Measurements from ENCODE around the gene FGF1.

Gene FGF1

DNA sequence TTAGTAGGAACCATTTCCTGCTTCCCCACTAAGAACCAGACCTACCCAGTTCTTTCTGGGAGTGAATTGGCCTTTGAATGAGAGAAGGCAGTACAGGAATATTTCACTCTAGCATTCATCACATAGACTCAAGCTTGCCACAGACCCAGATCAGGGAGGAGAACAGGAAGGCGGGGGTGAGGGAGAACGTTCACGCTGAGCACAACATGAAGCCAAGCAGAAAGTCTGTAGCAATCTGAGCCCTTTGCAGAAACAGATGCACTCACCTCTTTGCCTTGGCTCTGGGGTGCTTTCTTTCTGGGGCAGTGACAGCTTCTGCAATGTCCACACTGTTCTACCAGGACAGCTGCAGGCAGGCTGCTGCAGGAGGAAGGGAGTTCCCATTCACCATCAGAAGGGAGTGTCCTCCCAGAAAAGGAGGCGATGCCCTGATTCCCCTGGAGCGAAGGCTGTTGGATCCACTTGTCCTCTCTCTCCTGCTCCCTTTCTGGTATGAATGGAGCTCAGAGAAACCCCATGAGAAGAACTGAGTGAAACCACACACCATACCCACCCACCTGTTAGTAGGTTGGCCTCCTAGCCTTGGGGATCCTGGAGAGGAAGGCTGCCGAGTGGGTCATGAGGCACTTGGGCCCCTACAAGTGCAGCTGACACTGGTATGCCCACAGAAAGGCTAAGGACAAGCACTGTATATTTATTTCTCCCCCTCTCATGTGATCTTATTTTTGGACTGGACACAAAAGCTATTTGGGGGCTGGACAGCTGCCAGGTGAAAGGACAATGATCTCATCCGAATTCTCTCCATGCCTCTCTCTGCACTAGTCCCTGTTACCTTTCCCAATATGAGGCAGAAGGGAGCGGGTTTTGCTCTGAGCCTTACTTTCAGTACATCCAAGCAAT is 11.7 kb upstream of the FGF1 start:
- in situ Hi-C loops (cut with MboI; ENCODE audit: low sequenced_read_pairs) = no loop called here

DNA sequence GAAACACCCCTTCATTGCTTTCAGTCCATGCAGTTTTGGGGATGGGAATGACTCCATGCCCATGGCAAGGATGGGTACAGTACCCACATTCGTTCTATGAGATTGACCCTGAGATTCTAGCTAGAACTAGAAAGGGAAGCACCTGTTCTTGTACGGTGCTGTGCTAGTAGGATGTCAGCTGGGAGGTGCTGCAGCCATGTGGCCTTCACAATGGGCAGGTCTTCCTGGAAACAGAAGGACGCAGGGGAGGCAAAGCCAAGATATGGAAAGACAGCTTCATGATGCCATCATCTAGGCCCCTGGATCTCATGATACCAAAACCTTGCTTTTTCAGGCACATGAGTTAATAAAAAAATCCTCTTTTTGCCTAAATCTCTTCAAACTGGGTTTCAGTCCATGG is 10.5 kb upstream of the FGF1 start:
- in situ Hi-C loops (cut with MboI; ENCODE audit: low sequenced_read_pairs) = no loop called here

DNA sequence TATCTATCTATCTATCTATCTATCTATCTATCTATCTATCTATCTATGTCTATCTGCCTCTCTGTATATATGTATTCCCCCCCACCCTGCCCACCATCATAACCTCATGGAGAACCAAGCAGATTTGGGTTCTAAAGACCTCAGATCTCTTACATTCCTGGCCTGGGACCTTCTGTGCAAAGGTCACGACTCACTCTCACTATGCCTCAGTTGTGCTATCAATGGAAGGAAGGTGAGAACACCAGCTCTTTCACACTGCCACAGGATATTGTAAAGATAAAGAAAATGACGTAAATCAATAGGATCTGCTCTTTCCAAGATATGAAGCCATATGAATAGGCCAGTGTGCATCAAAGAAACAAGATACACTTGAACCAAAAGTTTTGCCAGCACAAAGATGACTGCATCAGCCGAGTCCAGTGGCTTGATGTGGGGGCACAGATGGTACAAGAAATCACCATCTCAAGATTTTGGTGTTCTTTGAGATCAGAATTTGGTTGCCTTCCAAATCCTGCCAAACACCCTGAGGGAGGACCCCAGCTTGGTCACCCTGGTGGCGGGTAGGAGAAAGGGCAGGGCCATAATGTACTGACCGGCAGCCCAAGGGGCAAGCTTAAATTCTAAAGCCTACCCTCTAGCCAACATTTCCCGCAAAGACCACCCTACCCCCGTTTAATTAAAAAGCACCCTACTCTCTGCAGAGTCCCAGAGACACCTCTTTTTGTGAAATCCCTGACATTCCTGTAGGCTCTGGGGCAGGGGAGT is 8.4 kb upstream of the FGF1 start:
- in situ Hi-C loops (cut with MboI; ENCODE audit: low sequenced_read_pairs) = no loop called here

DNA sequence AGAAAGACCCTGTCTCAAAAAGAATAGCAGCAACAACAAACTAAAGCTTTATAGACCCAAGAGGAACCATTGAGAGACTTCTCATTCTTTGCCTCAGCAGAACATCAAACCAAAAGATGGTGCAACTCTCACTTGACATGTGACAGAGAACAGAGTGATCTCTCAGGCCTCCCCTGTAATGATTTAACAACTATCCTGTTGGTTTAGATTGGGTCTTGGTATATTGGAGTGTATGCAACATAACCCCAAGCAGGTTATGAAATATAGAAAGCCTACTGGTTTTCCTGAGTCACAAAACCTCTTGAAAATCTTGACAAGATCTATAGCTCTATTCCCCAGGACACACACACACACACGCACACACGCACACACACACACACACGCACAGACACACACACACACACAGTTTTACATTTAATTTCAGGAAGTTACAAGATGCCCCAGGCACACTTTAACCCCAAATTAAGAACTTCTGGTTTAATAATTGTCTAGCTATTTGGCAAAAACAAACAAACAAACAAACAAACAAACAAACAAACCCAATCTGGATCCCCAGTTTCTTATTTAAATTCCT is 6.5 kb upstream of the FGF1 start:
- in situ Hi-C loops (cut with MboI; ENCODE audit: low sequenced_read_pairs) = no loop called here

DNA sequence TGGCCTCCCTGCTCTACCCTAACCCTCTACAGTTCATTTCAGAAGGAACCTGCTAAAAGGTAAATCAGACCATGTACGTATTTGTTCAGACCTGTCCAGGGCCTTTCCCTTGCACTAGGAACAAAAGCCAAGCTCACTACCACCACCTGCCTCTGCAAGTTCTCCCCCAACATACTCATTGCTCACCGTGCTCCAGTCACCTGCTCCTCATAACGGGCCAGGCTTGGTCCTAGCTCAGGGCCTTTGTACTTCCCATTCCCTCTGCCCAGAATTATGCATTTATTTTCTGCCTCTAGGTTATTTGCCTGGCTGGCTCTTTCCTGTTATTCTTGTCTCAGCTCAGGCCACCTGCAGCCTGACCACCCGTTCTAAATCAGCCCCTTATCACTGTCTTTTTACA is 4.8 kb upstream of the FGF1 start:
- in situ Hi-C loops (cut with MboI; ENCODE audit: low sequenced_read_pairs) = no loop called here

DNA sequence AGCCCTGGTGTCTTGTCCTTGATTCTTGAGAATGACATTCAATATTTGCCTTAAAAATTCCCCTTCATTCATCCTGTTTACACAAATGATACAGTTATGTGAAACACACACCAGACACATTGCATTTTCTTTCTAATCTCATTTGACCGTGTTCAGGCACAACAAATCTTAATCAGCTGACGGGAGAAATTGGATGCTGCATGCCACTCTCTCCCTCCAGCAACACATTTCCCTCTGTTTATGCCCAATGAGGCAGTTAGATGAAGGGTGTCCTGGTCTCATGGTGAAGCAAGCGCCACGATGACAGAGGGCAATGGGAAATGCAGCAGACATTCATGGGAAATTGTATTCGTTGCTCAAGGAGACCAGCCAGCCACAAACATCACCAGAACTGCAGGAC is 3.2 kb upstream of the FGF1 start:
- in situ Hi-C loops (cut with MboI; ENCODE audit: low sequenced_read_pairs) = no loop called here

DNA sequence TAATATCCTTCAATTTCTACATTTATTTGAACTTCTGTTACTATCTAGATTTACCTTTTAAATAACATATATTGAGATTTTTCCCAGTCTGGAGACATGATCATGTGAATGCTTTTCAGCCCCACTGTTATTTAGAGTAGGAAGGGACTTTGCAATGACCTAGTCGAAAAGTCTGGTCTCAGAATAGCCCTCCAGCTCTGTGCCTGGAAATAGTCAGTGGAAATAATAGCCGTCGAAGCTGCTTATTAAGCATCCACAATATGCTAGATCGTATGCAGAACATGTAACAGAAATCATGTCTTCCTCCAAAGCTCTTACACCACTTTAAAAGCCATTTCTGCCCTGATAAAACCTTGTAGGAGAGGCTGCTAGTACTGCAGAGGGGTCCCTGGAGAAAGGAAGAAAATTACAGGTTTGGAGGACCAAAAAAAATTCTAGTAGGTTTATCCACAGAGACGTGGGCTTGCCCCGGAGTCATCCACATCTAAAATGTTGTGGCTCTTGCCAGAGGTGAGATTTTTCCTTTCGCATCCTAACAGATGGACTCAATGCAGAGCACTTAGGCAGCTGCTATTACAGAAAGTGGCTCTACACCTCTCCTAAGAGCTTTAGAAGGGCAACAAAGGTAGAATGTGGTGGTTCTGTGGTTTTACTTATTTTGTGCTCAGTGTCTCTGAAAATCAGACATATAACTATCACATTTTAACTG is 2.5 kb upstream of the FGF1 start:
- in situ Hi-C loops (cut with MboI; ENCODE audit: low sequenced_read_pairs) = no loop called here

DNA sequence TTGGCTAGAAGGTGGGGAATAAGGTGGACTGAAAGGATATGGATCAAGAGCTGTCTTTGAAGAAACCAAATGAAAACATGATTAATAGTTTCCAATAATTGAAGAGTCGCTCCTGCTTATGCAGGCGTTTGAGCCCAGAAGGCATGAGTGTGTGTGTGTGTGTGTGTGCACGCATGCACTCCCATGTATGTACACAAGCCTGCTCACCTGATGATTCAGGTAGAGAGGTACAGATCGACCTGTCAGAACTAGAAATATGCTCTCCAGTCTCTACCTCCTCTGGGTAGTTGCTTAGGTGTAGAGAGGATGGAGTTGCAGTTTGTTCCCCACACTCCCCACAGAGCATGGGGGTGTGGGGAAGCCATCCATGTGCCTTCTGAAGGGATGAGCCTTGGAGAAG is 1.1 kb upstream of the FGF1 start:
- in situ Hi-C loops (cut with MboI; ENCODE audit: low sequenced_read_pairs) = no loop called here

DNA sequence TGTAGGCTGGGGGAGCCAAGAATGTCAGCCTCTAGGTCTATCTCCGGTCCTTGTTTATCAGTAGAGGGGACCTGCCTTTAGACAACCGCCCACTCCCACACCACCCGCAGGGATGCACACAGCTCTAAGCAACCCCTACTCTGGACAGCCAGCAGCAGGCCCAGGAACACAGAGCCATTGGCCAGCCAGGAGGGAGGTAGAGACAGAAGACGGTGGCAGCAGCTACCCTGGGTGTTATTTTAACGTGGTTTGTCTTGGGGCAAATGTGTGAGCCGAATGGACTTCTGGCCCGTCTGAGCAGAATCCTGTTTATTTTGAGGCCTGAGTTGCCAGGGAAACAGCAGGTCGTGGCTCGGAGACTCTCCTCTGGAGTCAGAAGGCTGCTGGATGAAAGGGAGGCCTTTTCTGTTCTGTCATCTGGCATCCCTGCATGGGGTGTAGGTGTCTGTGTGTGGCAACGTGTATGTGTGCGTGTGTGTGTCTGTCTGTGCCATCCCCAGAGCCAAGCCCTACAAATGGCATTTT is 382 bp upstream of the FGF1 start:
- in situ Hi-C loops (cut with MboI; ENCODE audit: low sequenced_read_pairs) = no loop called here

DNA sequence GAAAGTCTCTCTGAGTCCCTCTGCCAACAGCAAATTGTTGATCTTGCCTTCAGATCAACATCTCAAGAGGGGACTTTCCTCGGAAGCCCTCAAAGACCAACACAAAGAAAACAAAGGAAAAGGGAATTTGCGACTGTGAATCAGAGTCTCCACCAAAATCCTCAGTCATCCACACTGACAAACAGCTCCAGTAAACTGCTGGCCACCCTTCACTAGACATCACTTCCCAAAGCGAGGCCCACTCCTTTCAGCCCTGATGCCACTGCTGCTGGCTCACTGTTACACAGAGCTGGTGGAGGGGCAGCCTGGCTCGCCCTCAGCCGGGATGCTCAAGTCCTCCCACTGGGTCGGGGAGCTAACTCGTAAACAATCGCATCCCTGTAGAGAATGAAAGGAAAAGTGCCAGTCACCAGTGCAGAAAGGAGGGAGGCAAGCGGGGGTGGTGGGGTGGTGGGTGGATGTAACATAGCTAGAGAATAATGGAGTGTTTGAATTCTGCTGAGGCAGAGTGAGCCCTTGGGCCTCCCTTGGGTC is 1.3 kb downstream of the FGF1 start:
- in situ Hi-C loops (cut with MboI; ENCODE audit: low sequenced_read_pairs) = no loop called here

DNA sequence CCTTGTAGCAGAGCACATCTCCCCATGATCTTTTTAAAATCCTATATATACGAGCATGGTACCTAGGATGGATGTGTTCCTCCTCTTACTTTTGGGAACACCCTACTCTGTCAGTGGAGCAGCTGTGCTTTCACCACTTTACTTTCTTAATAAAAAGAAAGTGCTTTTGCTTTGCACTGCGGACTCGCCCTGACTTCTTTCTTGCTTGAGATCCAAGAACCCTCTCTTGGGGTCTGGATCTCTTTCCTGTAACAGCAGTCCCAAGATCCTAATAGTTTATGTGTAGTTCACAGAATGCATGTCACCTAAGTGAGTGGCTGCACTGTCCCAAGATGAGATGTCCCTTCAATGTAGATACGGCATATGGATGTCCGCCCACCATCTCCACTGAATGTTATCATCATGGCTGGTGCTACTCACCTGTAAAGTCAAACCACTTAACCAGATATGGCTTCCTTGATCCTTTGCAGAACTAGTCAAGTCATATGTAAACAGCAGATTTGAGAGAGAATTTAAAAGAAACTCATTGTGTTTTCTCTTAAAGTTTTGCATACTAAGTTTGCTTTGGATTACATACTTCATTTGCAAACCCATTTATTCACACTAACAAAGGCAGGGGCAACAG is 1.9 kb downstream of the FGF1 start:
- in situ Hi-C loops (cut with MboI; ENCODE audit: low sequenced_read_pairs) = no loop called here

DNA sequence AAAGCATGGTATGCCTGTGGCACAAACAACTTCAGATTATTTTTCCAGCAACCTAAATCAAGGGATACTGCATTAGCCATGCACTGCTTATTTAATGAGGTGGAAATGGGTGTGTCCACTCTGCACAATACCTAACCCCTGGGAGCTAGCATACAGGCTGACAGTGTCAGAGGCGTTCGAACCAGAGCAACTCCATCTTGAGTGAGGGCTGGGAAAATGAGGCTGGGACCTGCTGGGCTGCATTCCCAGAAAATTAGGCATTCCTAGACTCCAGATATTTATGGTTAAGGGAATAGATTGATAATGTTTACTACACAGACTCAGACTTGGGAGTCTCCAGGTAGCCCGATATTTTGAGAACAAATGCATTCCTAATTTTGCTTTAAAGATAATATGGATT is 2.8 kb downstream of the FGF1 start:
- in situ Hi-C loops (cut with MboI; ENCODE audit: low sequenced_read_pairs) = no loop called here

DNA sequence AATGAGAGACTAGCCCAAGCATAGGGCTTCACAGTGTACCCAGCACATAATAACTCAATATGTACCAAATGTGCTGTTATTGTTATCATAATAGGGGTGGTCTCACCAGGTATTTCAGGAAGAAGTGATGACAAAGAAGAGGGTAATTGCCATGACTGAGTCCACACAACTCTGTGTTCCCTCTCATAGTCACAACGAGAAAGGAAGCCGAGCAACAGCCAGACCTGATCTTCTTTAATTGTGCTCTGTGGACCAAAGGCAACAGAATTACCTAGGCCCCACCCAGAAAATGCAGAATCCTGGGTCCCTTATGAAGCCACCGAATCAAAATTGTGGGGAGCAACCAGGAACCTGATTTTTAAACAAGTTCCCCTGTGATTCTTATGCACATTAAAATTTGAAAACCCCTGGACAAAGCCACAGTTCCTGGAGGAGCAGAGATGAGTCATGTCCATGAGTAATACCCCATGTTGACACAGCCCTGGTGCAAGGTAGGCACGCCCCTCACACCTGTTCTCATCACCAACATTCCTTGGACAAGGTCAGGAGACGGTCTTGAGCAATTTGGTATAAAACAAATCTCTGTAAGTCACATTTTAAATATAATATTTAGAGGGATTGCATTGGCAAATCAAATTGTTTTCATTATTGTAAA is 5.2 kb downstream of the FGF1 start:
- in situ Hi-C loops (cut with MboI; ENCODE audit: low sequenced_read_pairs) = no loop called here

DNA sequence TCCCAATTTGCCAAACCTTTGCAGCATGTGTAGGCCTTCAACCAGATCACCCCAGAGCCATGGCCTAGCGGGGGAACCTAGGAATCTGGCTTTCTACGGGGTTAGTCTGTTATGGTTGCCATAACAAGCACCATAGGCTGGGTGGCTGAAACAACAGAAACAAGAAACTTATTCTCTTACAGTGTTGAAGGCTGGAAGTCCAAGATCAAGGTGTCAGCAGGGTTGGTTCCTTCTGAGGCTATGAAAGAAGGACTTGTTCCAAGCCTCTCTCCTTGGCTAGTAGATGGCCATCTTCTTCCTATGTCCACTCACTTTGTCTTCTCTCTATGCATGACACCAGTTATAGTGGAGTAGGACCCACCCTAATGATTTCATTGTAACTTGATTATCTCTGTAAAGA is 6.1 kb downstream of the FGF1 start:
- in situ Hi-C loops (cut with MboI; ENCODE audit: low sequenced_read_pairs) = no loop called here

DNA sequence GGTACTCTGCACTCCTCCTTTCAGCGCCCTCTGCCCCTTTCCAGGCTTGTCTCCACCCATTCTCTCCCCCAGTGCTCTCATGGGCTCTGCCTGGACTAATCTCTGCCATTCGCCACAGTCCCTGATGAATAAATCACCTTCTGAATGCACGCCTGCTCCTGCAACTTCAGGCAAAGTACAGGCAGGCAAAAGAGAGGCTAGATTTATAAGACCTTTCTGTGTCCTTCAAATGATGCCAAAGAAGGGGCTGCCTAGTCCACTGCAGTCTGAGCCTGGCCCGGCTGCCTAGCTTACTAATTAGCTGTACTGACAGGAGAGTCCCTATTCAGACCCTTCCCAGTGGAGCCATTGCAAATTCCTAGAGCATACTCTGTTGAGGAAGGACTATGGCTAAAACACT is 7.4 kb downstream of the FGF1 start:
- in situ Hi-C loops (cut with MboI; ENCODE audit: low sequenced_read_pairs) = no loop called here

DNA sequence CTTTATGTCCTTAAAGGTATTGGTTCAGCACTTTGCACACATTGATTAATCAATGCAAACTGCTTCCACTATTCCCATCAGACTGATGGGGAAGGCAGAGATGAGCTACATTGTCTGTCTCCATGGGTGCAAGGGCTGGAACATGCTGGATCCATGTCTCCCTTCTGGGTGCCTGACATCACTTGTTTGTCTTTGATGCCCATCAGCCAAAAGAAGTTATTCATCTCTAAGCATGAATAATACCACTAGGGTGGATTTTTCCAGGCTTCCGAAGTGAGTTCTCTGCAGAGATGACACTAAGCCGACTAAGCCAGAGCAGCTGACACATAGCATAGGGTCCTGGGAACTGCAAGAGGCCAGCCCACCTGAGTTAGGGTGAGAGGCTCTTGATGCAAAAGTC is 8.7 kb downstream of the FGF1 start:
- in situ Hi-C loops (cut with MboI; ENCODE audit: low sequenced_read_pairs) = no loop called here

DNA sequence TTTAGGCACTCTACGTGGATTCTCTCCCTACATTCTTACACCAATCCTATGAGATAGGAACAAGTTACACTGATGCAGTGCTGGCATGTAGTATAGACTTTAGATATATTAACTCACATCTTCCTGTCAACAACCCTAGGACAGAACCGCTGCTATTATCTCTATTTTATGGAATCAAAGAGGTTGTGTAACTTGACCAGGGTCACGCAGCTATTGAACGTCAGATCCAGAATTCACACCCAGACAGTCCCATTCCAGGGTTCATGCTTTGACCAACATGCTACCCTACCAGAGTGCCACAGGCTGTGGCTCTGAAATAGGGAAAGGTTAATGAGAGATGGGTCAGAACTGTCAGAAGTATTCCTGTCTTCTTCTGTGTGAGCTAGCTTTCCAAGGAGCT is 9.6 kb downstream of the FGF1 start:
- in situ Hi-C loops (cut with MboI; ENCODE audit: low sequenced_read_pairs) = no loop called here

DNA sequence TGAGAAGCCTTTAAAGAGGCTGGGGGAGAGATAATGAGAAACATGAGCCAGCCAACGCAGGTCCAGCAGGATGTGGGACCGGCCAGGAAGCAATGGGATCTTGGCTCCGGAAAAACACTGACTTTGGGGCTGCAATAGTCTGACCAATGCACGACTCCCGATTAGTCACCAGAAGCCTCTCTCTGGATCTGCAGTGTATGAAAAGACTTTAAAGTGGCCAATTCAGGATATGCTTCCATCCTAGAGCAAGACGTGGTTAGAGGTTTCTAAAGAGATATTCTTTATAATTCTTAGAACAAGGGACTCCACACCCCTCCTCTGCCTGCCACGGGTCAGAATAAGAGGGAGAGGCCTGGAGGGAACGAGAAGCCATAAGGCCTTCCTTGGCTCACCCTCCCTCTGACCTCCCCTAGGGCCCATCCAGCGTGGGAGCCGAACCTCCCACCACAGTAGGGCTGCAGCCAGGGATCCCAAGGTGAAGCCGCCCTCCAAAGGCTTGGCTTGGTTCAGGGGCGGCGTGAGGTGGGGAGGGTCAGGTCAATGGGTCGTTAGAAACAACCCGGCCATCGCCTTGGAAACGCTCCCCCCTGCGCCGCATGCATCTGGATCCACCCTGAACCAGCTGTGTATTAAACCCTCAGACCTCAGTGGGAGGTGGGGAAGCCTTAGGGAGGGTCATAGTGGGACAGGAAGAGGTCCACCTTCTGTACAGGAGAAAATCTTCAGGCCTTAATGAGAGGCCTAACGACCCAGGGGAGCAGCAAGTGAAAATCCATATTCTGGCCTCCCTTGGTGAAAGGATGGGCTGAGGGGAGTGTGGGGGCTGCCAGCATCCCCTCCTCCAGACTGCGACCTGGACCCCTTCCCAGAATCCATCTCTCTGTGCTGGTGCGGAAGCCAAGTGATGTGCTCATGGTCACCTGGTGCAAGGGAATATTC is 11.1 kb downstream of the FGF1 start:
- in situ Hi-C loops (cut with MboI; ENCODE audit: low sequenced_read_pairs) = no loop called here

DNA sequence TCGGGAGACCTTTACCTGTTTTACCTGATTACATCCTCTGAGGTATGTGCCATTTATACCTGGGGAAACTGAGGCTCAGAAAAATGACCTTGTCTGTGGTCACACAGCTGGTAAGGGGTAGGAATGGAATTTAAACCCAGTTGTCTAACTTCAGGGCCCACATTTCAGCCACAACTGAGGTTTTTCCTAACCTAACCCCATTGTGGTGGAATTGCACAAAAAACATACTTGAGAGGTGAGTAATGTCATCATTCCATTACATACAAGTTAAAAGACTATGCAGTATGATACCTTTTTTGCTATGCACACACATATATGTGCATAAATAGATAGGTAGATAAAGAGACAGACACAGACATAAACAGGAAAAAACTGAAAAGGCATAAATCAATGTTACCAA is 14.1 kb downstream of the FGF1 start:
- in situ Hi-C loops (cut with MboI; ENCODE audit: low sequenced_read_pairs) = no loop called here

Measured in HL-60/S4 treated with phorbol 12-myristate 13-acetate at 8.2 ng/mL for 4 days and 3 days (cell line).